Keratinocyte (primary cell): ENCODE data around the gene RTN4R.

Source experiments
- CTCF ChIP-seq, 3 experiments: IDR thresholded peaks in 1 of 3; conservative IDR thresholded peaks in 1 of 3; optimal IDR thresholded peaks in 1 of 3; 2 replicates in 2 of 3; 3 replicates in 1 of 3; pipeline versions ENCODE3 to v1.5.1; 2011; ENCODE audit warnings: low read length in 3 of 3, mild to moderate bottlenecking in 3 of 3, moderate library complexity in 2 of 3, control low read depth in 1 of 3, inconsistent platforms in 1 of 3; ENCODE audit not compliant: insufficient read depth in 2 of 3; ENCODE audit errors: extremely low read depth in 1 of 3
- EZH2 ChIP-seq: IDR thresholded peaks from one replicate; pipeline ENCODE4 v1.6.1; 2012; ENCODE audit warnings: inconsistent platforms, mild to moderate bottlenecking, low read length, moderate library complexity

GRCh38 chr22:20257212-20258020, 10.7 kb downstream of the RTN4R start:
- TF ChIP-seq CTCF (optimal IDR thresholded peaks at IDR 0.05 in 1 of 3, IDR thresholded peaks at IDR 0.05 in 1 of 3, conservative IDR thresholded peaks at IDR 0.05 in 1 of 3; ENCODE audit: extremely low read depth in 1 of 3, insufficient read depth in 2 of 3, low read length in 3 of 3) (no peak), EZH2 (no peak)
